HFF-Myc (cell line): ENCODE measurements around the gene CIITA.
"Not testable (repeated sequence)": the region's sequence is repeated elsewhere in the genome, so short reads cannot be mapped to it uniquely, and the experiment has no call there.

ENCODE experiments used
- DNase-seq: peaks from one replicate; pipeline ENCODE4 v3.0.0-alpha.2; 2011; ENCODE audit warnings: low read depth; ENCODE audit errors: extremely low read depth
- H3K4me3 ChIP-seq: replicated peaks from 2 replicates; pipeline ENCODE4 v1.5.1; 2011; ENCODE audit warnings: low read depth, mild to moderate bottlenecking, control low read depth, low read length
- TF ChIP-seq, protein P1 (sequence below): IDR thresholded peaks from 2 replicates; pipeline ENCODE4 v1.5.1; 2012; ENCODE audit warnings: mild to moderate bottlenecking, low read depth, low read length, control low read depth; ENCODE audit errors: missing control alignments

Gene CIITA

DNA sequence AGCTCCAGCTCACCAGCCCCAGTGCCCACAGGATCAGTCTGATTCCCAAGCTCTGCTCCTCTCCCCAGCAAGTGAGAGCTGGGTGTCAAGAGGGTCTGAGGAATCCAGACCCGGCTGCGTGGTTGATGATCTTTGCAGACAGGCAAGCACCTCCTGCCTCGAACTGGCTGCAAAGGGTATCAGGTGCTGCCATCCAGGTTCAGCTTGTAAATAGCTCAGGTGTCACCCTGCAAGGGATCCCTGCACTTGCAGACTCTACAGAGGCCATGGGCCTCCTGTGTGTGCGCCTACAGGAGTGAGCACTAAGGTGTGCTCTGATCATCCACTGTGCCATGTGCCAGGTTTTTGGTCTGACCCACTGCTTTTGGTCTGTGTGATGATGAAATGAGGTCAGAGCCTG lies 49.1 kb downstream of the CIITA start:
- H3K4me3 ChIP-seq = no peak overlapping the region
- no peak for DNase-seq

DNA sequence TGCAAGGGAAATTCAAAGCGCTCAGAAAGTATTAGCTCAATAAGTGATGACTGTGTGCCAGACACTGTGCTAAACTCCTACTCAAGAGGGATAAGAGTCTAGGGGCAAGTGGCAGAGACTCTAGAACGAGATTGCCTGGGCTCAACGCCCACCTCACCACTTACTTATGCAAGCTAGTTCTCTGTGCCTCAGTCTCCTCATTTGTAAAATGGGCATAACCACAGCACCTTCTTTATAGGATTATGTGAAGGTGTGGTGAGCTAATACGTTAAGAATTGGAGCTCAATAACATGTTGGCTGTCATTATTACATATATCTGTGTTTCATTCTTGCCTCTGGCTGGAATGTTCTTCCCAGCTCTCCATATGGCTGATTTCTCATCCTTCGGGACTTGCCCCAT lies 49.9 kb downstream of the CIITA start:
- TF ChIP-seq, protein P1, sequence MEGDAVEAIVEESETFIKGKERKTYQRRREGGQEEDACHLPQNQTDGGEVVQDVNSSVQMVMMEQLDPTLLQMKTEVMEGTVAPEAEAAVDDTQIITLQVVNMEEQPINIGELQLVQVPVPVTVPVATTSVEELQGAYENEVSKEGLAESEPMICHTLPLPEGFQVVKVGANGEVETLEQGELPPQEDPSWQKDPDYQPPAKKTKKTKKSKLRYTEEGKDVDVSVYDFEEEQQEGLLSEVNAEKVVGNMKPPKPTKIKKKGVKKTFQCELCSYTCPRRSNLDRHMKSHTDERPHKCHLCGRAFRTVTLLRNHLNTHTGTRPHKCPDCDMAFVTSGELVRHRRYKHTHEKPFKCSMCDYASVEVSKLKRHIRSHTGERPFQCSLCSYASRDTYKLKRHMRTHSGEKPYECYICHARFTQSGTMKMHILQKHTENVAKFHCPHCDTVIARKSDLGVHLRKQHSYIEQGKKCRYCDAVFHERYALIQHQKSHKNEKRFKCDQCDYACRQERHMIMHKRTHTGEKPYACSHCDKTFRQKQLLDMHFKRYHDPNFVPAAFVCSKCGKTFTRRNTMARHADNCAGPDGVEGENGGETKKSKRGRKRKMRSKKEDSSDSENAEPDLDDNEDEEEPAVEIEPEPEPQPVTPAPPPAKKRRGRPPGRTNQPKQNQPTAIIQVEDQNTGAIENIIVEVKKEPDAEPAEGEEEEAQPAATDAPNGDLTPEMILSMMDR = no peak
- H3K4me3 ChIP-seq = no peak overlapping the region
- no peak for DNase-seq

More for the DNA sequence above, 49.1 kb downstream of the CIITA start:
- TF ChIP-seq, protein P1 = no peak

DNA sequence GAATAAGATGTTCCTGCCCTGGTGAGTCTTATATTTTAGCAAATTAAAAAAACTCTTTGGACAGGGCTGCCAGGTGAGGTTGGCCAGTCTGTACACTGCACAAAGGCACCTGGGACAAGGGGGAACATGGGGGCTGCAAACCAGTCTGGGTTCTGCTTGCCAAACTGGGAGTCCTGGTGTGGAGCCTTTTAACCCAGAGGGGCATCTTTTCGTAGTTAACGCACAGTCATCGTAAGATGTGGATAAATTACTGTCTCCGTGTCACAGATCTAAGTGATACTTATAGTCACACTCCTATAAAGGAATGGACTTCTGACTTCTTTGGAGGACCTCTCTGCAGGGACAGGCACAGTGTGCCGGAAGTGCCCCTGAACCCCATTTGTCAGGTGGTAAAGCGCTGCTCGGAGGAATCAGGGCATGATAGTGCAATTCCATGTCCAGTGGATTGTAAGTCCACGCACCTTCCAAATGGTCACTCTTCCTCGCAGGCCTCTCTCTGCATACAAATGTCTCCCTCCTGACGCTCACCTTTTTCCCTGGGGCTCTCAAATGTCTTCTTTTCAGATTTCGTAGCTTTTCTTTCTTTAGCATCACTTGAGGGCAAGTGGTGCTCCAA lies 50.6 kb downstream of the CIITA start:
- no peak for DNase-seq
- TF ChIP-seq, protein P1 = no peak
- H3K4me3 ChIP-seq = no peak overlapping the region

DNA sequence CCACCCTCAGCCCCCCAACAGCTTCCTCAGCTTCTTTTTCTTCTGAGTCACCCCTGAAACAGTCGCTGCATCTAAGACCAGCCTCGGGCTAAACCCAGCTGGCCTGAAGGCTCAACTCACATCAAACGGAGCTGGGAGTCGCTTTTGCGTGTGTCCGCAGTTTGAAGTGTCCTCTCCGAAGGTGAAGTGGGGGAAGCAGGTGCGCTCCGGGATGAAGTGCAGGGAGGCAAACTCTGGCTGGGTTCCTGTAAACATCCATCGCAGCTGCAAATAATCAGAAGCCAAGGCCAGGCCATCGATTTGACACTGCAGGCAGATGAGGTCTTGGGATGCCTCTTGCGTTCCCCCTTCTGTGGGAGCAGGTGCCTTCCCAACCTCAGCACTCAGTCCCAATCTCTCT lies 52.1 kb downstream of the CIITA start:
- not testable (repeated sequence) for DNase-seq, H3K4me3 ChIP-seq

DNA sequence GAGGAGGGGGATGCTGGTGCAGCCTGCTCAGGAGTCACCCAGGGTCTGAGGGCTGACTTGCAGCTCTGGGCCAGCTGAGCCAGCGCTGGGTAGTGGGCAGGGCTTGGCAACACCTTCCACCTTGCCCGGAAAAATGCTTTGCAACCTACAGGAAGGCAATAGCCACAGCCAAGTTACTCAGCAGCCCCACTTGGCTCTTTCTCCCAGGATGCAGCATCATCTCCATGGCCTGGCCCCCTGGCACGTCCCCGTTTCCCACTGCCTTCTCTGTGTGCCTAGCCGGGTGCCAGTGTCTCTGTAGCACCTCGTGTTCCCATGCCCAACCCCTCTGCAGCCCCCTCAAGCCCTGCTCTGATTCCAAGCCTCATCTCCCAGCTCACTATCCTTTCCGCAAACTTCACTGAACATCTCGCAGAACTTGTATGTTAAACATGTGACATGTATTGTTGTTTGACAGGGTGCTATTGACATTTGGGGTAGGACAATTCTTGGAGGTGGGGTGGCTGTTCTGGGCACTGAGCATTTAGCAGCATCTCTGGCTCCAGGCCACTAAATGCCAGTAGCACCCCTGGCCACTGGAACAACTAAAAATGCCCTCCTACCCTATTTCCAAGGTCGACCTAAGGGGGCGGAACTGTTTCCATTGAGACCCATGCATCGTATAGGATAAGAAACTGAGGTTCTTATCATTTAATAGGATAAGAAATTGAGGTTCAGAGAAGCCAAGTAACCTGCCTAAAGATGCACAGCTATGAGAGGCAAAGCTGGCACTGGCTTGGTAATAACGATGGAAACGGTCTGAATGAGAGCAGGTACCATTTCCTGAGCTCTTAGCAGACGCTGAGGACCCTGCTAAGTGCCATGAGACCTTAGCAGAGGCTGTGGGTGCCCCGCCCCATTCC lies 53.1 kb downstream of the CIITA start:
- H3K4me3 ChIP-seq = no peak overlapping the region
- DNase-seq = no peak
- TF ChIP-seq, protein P1 = no peak

DNA sequence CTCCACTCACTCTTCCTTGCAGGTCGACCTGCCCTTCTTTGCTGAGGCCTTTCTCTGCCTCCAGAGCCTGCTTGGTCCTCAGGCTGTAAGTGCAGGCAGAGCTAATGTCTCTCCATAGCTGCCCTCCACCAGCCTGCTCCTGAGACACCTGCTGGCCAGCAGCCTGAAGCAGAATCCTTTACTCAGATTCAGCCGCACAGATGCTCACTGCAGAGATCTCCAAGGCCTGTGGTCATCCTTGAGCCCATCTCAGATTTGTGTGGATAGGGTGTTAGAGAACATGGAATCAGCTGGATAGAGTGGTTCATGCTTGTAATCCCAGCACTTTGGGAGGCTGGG lies 53.7 kb downstream of the CIITA start:
- TF ChIP-seq, protein P1 = no peak
- no peak for DNase-seq
- H3K4me3 ChIP-seq = no peak overlapping the region

DNA sequence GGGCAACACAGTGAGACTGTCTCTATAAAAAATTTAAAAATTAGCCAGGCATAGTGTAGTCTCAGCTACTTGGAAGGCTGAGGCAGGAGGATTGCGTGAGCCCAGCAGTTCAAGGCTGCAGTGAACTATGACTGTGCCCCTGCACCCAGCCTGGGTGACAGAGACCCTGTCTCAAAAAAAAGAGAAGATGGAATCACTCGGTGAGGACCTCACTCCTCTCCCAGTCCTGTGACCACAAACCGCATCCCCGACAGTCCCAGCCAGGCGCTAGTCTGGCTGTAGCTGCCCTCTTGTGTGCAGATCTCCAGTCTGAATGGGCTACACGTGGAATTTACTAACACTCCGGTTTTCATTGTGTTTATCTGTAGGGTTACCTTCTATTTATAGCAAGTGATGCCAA lies 54.1 kb downstream of the CIITA start:
- no peak overlapping the region for H3K4me3 ChIP-seq
- TF ChIP-seq, protein P1 = no peak
- no peak for DNase-seq
